ENCODE results near the gene NDUFAB1.

- TF ChIP-seq SIN3A (IDR thresholded peaks at IDR 0.05; ENCODE audit: borderline replicate concordance, insufficient read depth, low read length) (no peak), POLR2AphosphoS5 (IDR thresholded peaks at IDR 0.05; ENCODE audit: low read depth, low read length) (no peak)
These were observed 12.1 kb upstream of the NDUFAB1 start for GRCh38 chr16:23608194-23608593.
